Suprapubic skin (tissue), 4 donors: Measurements from ENCODE around the gene ITGA8. TPM values are rescaled to one million over a fixed set of nuclear protein-coding genes. Genes with fewer than 3 reads are reported as not detected.

Experiments used
- DNase-seq, 2 donors: peaks; one replicate each; pipeline ENCODE4 v3.0.0-alpha.2; 2019; ENCODE audit warnings: low spot score in 2 of 2
- H3K27ac ChIP-seq: fragments of 200-600 bp; sonication (generic); one replicate; pipeline ENCODE4 v1.5.1; 2019
- H3K27me3 ChIP-seq: fragments of 200-600 bp; sonication (generic); one replicate; pipeline ENCODE4 v1.5.1; 2019
- H3K36me3 ChIP-seq: fragments of 200-600 bp; sonication (generic); one replicate; pipeline ENCODE4 v1.5.1; 2019
- H3K4me1 ChIP-seq: fragments of 200-600 bp; sonication (generic); one replicate; pipeline ENCODE4 v1.5.1; 2019
- H3K4me3 ChIP-seq: fragments of 200-600 bp; sonication (generic); one replicate; pipeline ENCODE4 v1.5.1; 2019; ENCODE audit warnings: mild to moderate bottlenecking
- H3K9me3 ChIP-seq: fragments of 200-600 bp; sonication (generic); one replicate; pipeline ENCODE4 v1.5.1; 2019
- CTCF ChIP-seq, 2 donors: fragments of 200-600 bp in 1 of 2; fragments of 450-650 bp in 1 of 2; sonication (generic) in 1 of 2; IDR thresholded peaks; one replicate each; pipeline ENCODE4 v1.5.1; 2016 to 2019; ENCODE audit warnings: antibody characterized with exemption in 2 of 2, mild to moderate bottlenecking in 1 of 2, moderate library complexity in 1 of 2
- EP300 ChIP-seq: sonication (generic); formaldehyde crosslinking; IDR thresholded peaks from one replicate; pipeline ENCODE4 v1.6.1; 2017; ENCODE audit warnings: antibody characterized with exemption
- POLR2A ChIP-seq, 2 donors: fragments of 450-650 bp; IDR thresholded peaks; one replicate each; pipeline ENCODE4 v1.6.1; 2017; ENCODE audit warnings: antibody characterized with exemption in 2 of 2, mild to moderate bottlenecking in 2 of 2, moderate library complexity in 2 of 2
- POLR2AphosphoS5 ChIP-seq, 3 donors: sonication (generic); formaldehyde crosslinking; IDR thresholded peaks; one replicate each; pipeline ENCODE4 v1.6.1; 2017; ENCODE audit warnings: antibody characterized with exemption in 3 of 3
- WGBS: methylation state at CpG from one replicate; pipeline ENCODE4 v1.1.5; 2018; 5-methylcytosine and 5-hydroxymethylcytosine counted together
- total RNA-seq, 4 donors: library from RNA; depleted of rRNA; stranded (reverse); fragments of >200 nt; gene quantifications; one replicate each; pipeline ENCODE4 v1.1.0, GENCODE V29; 2016

The ITGA8 gene
- total RNA-seq, 4 donors from 2014 or later: 1.9 to 4.7 (median 2.5) TPM

- Histone ChIP-seq H3K27me3 (no peaks in the 10 kb centered on the region), H3K36me3 (no peaks in the 10 kb centered on the region), H3K4me1 (peaks cover 6% of the 10 kb centered on the region), H3K4me3 (no peak overlapping the region), H3K9me3 (no peaks in the 10 kb centered on the region), H3K27ac (no peak overlapping the region)
- no peak for TF ChIP-seq POLR2A (IDR thresholded peaks at IDR 0.05)
- TF ChIP-seq EP300: no peak
- TF ChIP-seq CTCF (IDR thresholded peaks at IDR 0.05): no peak
- no peak for TF ChIP-seq POLR2AphosphoS5 (IDR thresholded peaks at IDR 0.05)
- DNase-seq: no peak
- 79% methylated on average over 5 of the region's 5 CpGs for WGBS
These were observed 89.4 kb downstream of the ITGA8 start for GRCh38 chr10:15630353-15630752.

- no peaks in the 10 kb centered on the region for H3K27me3 ChIP-seq
- DNase-seq: no peak
- H3K9me3 ChIP-seq: no peaks in the 10 kb centered on the region
- no peak overlapping the region for H3K4me3 ChIP-seq
- peaks cover 7% of the 10 kb centered on the region for H3K4me1 ChIP-seq
- H3K36me3 ChIP-seq: no peaks in the 10 kb centered on the region
- WGBS: 94% methylated on average over 8 of the region's 8 CpGs
- no peak overlapping the region for H3K27ac ChIP-seq
- TF ChIP-seq POLR2AphosphoS5 (IDR thresholded peaks at IDR 0.05) (no peak), EP300 (no peak), CTCF (IDR thresholded peaks at IDR 0.05) (no peak), POLR2A (IDR thresholded peaks at IDR 0.05) (no peak)
These were observed 92.0 kb downstream of the ITGA8 start for GRCh38 chr10:15627617-15628196.

- no peaks in the 10 kb centered on the region for H3K9me3 ChIP-seq
- TF ChIP-seq POLR2A (IDR thresholded peaks at IDR 0.05) (no peak), EP300 (no peak), CTCF (IDR thresholded peaks at IDR 0.05) (no peak), POLR2AphosphoS5 (IDR thresholded peaks at IDR 0.05) (no peak)
- H3K36me3 ChIP-seq: no peaks in the 10 kb centered on the region
- WGBS: 95% methylated on average over 2 of the region's 2 CpGs
- H3K27me3 ChIP-seq: no peaks in the 10 kb centered on the region
- peaks cover 7% of the 10 kb centered on the region for H3K4me1 ChIP-seq
- H3K4me3 ChIP-seq: no peak overlapping the region
- H3K27ac ChIP-seq: no peak overlapping the region
- no peak for DNase-seq
These were observed 92.8 kb downstream of the ITGA8 start for GRCh38 chr10:15626937-15627336.

GRCh38 chr10:15625261-15625660 lies 94.5 kb downstream of the ITGA8 start:
- H3K36me3 ChIP-seq: no peaks in the 10 kb centered on the region
- peaks cover 7% of the 10 kb centered on the region for H3K4me1 ChIP-seq
- no peak for DNase-seq
- H3K4me3 ChIP-seq: no peak overlapping the region
- 46% methylated on average over 5 of the region's 5 CpGs for whole genome bisulfite sequencing
- H3K27ac ChIP-seq: no peak overlapping the region
- no peaks in the 10 kb centered on the region for H3K27me3 ChIP-seq
- TF ChIP-seq CTCF (IDR thresholded peaks at IDR 0.05): no peak
- no peak for TF ChIP-seq POLR2A (IDR thresholded peaks at IDR 0.05)
- no peak for TF ChIP-seq EP300
- no peak for TF ChIP-seq POLR2AphosphoS5 (IDR thresholded peaks at IDR 0.05)
- no peaks in the 10 kb centered on the region for H3K9me3 ChIP-seq

GRCh38 chr10:15624401-15625196 lies 95.1 kb downstream of the ITGA8 start:
- TF ChIP-seq POLR2A (IDR thresholded peaks at IDR 0.05) (no peak), CTCF (IDR thresholded peaks at IDR 0.05) (no peak), EP300 (no peak), POLR2AphosphoS5 (IDR thresholded peaks at IDR 0.05) (no peak)

More at GRCh38 chr10:15624401-15625196, 95.1 kb downstream of the ITGA8 start:
- H3K4me1 ChIP-seq: peaks cover 7% of the 10 kb centered on the region
- H3K9me3 ChIP-seq: no peaks in the 10 kb centered on the region
- no peak overlapping the region for H3K4me3 ChIP-seq
- H3K36me3 ChIP-seq: no peaks in the 10 kb centered on the region
- H3K27ac ChIP-seq: peak overlapping the region; percentile 19
- DNase-seq: no peak
- 59% methylated on average over 6 of the region's 6 CpGs for WGBS
- H3K27me3 ChIP-seq: no peaks in the 10 kb centered on the region
